ENCODE results near the gene ACVR2B.

ACVR2B gene

DNA sequence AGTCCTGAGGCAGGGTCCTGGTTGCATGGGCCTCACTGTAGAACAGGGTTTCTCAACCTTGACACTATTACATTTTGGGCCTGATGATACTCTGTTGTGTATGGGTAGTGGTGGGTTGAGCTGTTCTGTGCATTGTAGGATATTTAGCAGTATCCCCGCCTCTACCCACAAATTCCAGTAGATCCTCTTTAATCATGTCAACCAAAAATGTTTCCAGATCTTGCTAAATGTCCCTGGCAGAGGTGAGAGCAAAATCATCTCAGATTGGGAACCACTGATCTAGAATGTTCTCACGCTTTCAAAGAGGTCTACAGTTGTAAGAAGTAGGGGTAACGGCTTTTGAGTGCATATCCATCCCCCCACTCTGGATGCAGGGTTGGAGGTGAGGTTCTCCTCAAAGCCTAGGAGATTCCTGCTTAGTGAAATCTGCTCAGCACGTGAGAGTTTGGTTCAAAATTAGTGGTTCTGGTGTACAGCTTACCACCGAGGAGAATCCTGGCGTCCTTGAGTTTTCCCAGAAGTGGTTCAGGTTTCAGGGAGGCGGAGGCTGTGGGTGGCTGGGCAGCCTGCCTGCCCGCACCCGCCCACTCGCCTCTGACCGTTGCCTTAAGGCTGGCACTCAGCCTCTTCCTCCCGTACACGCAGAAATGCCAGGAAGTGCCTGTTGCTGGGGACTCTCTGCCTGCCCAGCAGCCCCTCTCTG lies 5.3 kb downstream of the ACVR2B start:
- DNase-seq: peak; percentile 91

DNA sequence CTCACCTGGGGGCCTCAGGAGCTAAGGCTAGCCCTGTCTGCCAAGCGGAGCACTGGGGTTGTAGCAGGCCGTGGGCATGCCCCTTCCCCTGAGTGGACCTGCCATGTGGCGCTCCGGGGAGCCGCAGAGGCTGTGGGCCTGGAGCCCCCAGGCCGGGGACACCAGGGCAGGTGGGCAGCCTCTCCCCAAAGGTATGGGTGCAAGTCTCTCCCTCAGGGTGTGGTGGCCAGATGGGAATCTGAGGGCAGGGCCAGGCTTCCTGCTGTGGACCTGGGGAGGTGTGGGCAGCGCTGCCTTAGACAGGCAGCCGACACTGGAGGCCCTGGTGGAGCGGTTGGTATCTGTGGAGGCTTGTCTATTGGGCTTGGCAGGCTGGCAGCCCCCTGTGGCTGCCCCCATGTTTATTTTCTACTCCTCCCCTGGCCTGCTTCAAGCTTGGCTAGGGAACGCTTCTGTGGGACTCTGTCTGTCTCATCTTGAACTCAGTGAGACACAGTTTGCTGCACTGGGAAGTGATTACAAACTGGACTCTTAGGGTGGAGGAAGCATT lies 5.9 kb downstream of the ACVR2B start:
- no peak for DNase-seq

DNA sequence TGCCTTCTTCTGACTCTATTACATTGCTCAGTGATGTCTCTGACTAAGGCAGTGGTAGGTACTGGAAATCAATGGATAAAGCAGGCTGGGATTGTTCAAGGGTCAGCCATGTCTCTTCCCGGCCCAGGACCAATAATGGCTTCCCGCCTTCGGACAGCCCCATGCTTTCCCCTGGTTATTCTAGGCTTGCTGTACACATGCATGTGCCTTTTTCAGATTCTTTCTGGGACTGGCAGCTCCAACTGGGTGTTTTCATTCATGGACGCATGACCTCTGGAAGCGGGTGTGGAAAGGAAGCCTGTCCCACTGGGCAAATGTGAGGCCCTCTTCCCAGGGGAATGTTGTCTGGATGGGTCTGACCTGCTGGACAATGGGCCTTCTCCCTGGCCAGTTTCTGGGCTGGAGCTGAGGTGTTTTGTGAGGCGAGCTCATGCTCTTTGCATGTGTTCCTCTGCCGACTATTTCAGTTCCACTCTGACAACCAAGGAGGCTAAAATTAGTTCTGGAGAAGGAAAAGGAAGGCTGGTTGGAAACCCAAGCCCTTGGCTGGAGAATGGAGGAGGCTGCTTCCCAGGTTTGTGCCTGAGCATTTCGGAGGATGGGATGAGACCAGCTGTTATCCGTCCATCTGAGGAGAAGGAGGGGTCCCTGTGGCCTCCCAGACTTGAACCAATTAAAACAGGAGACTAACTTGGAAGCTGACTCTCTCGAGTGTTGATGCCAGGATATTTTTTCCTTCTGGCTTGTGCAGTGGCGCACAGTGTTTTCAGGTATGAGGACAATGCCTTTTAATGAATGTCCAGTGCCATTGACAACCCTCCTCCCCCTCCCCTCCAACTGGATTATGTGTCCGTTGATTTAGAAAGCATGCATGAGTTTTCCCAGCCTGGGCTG lies 6.9 kb downstream of the ACVR2B start:
- no peak for DNase-seq

DNA sequence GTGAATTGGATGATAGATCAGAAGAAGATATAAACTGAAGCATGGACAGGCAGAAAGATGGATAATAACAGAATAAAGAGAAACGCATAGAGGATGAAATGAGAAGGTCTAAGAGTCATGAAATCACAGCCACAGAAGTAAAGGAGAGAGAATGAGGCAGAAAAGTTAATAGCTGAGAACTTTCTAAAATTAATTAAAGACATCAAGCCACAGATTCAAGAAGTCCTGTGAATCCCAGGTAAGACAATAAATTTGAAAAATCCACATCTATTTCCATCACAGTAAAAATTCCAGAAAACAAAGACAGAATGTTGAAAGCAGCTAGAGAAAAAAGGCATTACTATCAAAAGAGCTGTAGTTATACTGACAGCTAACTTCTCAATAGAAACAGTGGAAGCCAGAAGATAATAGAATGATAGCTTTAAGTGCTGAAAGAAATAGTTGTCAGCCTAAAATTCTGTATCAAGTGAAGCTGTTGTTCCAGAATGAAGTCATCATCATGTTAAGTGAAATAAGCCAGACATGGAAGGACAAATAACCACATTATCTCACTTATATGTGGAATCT lies 12.0 kb downstream of the ACVR2B start:
- DNase-seq: no peak

DNA sequence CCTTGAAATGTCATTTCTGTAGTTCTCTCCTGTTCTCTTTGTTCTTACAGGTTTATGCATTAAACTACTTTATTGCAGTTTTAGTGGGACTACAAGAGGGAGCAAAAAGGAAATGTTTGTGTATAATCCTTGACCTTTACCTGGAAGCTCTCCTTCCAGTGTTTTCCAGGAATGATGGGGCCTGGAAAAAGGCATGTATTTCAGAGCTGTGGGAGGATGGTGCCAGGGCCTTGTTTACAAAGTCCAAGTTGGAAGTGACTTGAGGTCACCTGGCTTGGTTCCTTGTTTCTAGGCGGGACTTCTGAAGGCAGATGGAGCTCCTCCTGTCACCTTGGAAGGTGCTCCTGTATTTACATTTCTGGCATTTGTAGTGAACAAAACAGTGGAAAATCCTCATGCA lies 15.1 kb downstream of the ACVR2B start:
- no peak for DNase-seq

DNA sequence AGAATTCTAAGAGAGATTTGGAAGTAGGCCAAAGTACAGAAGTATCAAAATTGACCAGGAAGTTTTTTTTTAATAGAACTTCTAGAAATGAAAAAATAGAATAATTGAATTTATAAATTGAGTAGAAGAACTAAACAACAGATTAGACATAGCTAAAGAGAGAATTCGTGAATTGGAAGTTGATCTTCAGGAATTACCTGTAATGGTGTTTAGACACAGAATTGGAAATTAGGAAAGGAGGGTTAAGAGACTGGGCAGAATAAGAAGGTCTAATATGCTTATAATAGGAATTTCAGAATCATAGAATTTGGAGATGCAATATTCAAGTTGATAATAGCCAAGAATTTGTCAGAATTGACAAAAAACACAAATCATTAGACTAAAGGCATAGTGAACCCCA lies 16.2 kb downstream of the ACVR2B start:
- no peak for DNase-seq

DNA sequence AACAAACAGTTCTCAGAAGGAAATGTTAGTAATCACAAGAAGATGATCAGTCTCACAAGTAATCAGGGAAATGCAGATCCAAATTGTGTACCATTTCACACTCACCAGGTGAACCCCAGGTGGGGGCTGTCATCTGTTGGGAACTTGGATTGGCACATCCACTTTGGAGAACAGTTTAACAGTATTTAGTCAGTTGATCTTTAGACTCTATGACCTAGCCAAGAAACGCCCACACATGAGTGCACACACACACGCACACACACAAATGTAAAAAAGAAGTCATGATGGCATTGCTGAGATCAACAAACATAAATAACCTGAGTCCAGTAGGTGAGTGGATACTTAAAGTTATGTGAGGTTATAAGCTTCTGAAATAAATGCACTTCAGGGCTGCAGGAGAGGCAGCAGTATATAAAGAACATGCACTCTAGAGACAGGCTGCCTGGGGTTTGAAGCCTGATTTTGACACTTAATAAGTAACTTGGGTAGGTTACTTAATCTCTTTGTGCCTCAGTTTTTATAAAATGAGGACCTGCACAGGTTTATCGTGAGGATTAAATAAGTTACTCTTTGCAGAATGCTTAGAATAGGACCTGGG lies 17.7 kb downstream of the ACVR2B start:
- DNase-seq: no peak

DNA sequence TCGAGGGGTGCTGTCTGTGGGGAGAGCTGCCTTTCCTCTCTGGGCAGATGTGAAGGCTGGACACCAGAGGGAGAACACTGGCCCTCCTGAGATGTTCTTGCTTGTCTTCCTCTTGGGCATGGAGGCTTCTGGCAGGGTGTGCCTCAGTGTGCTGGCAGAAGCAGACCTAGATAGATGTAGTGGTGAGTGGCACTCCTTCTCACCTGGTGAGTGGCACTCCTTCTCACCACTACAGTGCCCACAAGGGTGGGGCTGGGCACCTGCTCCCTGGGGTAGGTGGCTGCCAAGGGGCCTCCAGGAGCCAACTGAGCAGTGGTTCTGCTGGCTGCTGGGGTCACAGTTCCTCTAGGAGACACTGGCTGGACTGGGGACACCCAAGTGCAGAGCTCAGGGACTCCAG lies 18.7 kb downstream of the ACVR2B start:
- peak; percentile 5 for DNase-seq

DNA sequence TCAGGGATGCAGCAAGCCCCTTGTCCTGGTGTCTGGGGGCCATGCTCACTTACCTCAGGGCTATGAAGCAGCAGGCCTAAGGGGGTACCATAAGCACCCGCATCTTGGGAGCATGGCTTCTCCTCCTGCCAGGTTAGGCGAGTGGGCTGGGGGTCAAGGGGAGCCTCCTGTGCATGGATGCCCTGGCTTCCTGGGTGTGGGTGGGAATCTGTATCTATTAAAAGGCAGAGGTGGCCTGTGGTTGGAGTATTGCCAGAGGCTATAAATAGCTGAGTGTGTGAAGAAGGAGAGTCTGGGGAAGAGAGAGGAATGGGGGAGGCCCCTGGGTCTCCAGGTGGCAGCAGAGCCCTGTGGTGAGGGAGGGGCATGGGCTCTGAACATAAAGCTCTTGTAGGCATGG lies 19.5 kb downstream of the ACVR2B start:
- peak; percentile 60 for DNase-seq

DNA sequence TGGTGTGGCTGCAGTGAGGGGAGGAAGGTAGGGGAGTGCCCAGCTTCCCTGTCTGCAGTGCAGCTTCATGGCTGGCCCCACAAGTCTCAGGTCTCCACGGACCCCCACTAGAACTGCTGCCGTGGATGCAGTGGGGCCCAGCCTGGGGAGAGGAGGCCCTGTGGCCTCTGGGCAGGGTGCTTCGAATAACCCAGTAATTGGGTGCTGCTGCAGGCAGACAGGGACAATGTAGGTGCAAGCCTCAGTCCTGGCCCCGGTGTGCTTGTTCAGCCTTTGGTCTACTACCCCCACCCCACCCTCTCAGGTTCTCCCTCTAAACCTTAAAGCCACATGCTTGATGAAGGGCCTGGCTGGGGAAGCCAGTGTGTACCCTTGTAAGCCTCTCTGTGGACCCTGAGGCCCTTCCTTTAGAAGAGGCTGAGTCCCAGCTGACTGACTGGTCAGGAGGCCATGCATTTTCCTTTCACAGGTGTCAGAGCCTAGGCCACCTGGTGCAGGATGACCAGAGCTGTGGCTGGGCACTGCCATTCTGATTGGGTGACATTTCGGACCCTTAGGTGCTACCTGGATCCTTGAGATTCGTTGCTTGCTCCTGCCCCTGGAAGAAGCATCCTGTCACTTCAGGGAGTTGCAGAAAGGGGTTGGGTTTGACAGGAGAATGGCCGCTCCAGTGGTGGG lies 21.4 kb downstream of the ACVR2B start:
- no peak for DNase-seq

DNA sequence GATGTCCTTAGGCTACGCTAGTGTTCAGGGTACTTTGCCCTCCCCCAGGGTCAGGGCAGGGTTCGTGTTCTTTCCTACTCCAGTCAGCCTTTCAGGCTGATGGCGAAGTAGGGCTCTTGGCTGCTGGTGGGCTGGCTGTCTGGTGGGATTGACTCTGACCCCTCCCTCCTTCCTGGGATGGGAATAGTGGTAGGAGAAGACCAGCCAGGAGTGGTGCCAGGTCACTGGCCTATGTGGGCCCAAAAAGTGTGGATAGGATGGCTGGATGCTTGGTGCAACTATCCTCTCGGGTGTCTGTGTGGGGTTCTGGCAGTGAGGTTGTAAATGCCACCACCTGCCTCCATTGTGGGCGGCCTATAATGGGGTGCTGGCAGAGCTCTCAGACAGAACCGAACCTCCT lies 22.0 kb downstream of the ACVR2B start:
- DNase-seq: no peak

DNA sequence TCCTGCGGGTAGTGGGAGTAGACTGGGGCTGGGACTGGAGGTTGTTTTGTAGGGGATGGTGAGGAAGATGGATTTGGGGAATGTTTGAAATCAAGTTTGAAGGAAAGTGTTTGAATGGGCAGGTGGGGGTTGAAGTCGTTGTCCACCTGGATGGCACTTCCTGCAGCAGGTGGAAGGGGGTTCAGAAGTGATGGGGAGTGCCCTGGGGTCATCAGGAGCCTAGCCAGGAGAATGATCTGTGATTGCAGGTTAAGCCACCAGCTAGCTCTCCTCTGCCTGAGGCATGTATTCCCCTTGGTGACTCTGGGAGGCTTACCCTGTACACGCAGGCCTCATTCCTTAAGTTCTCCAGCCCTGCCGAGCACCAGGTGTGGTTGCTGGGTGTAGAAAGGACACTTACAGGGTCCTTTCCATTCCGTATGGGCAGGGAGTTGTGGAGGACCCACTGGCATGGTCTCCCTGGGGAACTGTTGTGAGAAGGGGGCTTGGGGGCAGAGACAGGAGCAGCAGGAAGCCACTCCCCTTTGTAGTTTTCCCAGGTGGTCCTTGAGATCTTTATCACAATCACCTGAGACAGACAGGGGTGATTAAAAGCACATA lies 22.6 kb downstream of the ACVR2B start:
- DNase-seq: no peak

DNA sequence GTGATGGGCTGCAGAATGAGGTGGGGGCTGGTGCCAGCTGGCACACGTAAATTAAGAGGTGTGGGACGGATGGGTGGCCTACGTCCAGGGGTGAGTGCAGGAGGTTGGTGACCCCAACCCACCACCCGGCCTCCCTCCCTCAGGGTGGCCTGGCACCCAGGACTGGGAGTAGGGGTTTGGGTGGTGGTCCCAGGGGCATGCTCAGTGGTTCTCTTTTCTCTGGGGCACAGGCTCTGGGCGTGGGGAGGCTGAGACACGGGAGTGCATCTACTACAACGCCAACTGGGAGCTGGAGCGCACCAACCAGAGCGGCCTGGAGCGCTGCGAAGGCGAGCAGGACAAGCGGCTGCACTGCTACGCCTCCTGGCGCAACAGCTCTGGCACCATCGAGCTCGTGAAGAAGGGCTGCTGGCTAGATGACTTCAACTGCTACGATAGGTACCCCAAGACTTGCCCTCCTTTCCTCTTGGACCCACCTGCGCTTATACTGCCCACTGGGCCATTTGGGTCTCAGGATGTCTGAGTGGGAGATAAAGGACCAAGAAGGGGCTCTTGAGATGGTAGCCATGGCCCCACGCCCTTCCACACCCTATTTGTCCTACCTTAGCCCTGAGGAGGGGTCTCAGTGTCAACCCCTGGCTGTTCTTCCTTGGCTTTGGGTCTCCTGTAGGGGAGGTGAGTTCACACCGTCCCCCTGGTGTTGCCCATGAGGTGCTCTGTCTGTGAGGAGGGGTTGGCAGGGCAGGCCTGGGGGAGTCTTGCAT lies 23.5 kb downstream of the ACVR2B start:
- no peak for DNase-seq

DNA sequence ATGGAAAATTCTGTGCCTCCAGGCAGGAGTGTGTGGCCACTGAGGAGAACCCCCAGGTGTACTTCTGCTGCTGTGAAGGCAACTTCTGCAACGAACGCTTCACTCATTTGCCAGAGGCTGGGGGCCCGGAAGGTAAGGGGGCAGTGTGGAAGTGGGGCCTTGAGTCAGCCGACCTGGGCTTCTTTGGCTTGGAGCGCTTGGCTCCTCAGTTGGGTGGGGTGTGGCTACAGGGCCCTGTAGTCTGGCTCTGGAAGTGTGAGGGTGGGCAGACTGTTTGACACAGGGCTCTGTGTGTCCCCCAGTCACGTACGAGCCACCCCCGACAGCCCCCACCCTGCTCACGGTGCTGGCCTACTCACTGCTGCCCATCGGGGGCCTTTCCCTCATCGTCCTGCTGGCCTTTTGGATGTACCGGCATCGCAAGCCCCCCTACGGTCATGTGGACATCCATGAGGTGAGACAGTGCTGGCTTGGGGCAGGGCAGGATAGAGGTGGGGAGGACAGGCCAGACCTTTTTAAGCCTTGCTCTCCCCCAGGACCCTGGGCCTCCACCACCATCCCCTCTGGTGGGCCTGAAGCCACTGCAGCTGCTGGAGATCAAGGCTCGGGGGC lies 24.3 kb downstream of the ACVR2B start:
- no peak for DNase-seq

DNA sequence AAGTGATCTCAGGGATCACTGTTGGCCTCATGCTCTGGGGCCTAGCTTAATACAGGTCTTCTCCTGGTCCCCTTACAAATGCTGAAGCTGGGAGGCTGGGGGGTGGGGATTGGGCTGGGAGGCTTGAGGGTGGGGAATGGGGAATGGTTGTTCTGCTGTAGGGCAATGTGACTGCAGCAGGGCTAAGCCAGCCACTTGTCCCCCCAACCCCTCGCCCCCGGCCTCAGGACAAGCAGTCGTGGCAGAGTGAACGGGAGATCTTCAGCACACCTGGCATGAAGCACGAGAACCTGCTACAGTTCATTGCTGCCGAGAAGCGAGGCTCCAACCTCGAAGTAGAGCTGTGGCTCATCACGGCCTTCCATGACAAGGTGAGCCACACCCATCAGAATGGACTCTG lies 25.2 kb downstream of the ACVR2B start:
- no peak for DNase-seq

DNA sequence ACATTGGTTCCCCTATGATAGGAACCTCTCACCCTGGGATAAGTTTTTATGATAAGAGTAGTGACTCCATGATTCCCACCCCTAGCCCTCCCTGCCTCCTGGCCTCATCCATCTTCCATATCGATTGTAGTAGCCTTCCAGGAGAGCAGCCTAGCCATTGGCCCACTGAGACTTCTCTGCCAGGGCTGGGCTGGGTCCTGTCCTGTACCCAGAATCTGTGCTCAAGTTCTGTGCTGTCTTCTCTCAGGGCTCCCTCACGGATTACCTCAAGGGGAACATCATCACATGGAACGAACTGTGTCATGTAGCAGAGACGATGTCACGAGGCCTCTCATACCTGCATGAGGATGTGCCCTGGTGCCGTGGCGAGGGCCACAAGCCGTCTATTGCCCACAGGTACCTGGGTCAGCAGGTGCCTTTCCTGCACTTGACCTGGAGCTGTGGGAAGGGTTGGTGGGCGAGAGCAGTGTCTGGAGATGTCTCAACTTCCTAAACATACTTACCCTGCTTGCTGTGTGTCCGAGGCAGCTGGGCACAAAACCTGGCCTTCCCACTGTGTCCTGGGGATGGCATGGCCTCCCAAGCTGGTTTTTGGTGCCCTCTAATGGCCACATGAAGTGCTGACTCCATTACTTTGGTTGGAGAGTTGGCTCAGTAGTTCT lies 25.9 kb downstream of the ACVR2B start:
- DNase-seq: peak; percentile 14

DNA sequence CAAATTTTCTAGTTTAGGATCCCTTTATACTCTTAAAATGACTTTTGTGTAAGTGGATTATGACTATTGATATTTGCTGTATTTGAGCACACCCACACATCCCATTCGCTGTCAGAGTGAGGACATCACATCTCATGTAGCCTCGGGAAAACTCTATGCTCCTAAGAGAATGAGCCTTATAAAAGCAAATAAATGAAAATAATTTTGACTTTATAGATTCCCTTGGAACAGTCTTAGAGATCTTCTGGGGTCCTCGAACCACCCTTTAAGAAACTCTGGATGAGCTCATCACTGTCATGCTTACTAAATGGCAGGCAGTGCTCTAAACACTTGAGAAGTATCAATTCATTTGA lies 26.4 kb downstream of the ACVR2B start:
- DNase-seq: no peak

DNA sequence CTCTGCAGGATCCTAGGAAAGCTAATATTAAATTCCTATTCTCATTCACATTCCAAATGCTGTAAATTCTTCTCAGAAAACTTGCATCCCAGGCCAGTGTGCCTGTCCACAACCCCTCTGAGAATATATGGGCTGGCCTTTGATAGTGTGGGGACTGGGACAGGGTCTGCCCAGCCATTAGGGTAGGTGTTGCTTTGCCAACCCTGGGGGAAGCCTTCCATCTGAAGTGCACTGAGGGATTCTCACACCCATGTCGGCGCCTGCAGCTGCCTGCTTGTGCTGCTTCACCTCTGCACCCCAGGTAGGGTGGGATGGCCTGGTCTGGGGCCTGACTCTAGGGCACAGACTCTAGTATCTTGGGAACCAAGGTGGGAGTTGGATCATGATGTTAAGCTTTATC lies 27.2 kb downstream of the ACVR2B start:
- no peak for DNase-seq

DNA sequence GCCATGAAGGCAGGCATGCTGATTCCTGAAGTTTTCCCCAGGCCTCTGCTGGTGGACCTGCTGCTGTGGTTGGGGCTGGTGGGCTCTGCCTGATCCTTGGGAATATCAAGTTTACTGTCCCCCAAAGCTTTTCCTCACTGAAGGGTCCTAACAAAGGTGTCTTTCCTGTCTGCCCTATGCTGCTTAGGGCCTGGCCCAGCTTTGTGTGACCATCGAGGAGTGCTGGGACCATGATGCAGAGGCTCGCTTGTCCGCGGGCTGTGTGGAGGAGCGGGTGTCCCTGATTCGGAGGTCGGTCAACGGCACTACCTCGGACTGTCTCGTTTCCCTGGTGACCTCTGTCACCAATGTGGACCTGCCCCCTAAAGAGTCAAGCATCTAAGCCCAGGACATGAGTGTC lies 29.3 kb downstream of the ACVR2B start:
- DNase-seq: no peak

DNA sequence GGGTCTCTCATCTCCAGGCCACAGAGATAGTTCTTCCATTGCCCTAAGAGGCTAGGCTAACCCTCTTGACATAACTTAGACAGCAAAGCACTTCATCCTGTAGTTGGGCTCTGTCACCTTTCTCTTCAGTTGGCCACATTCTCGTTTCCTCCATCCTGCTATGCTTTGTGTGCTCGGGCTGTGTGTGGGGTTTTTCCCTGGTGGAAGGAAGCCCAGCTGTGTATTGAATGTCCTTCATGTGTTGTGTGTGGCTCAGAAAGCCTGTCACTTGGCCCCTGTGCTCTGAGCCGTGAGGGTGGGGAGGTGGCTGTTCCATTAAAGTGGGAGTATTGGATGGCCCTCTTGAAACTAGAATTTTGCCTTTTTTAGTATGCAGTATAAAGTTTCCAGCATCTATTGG lies 33.6 kb downstream of the ACVR2B start:
- DNase-seq: no peak

DNA sequence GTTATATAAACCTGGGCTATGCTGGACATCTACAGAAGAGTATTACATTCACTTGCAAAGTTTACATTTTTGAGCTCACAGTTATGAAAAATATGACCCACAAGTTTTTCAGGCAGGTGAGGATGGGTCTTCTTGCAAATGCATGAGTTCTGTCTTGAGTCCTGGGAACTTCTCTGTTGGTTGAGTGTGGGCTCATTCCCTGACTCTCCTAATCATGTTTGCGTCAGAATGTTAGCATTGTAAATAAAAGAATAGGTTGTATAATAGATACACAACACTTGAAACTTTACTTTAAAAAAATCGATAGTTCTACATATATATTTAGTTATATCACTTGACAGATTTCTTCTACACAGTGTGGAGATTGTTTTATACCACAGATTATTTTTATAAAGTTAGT lies 35.3 kb downstream of the ACVR2B start:
- DNase-seq: no peak

All from NCI-H2029 (cell line).